Ovary (tissue), 9 donors: ENCODE measurements around the gene RBFOX2. TPM values are rescaled to one million over a fixed set of nuclear protein-coding genes. Genes with fewer than 3 reads are reported as not detected.

Experiments used
- DNase-seq, 5 donors: peaks; one replicate each; pipeline ENCODE4 v3.0.0-alpha.2; 2019 to 2020
- H3K27ac ChIP-seq, 2 donors: fragments of 200-600 bp; one replicate each; pipeline versions ENCODE4 v1.5.1 to v1.8.0; 2019 to 2022
- H3K27me3 ChIP-seq: fragments of 200-600 bp; one replicate; pipeline ENCODE4 v1.8.0; 2022
- H3K36me3 ChIP-seq: fragments of 200-600 bp; sonication (generic); one replicate; pipeline ENCODE4 v1.5.1; 2019
- H3K4me1 ChIP-seq: one replicate; pipeline ENCODE4 v1.8.1; 2013; ENCODE audit warnings: mild to moderate bottlenecking, moderate library complexity; ENCODE audit not compliant: insufficient read depth
- H3K4me3 ChIP-seq: fragments of 200-600 bp; sonication (generic); one replicate; pipeline ENCODE4 v1.5.1; 2017
- H3K9me3 ChIP-seq, 2 donors: fragments of 200-600 bp in 1 of 2; sonication (generic) in 1 of 2; one replicate each; pipeline versions ENCODE4 v1.5.1 to v1.8.1; 2013 to 2019; ENCODE audit warnings: mild to moderate bottlenecking in 1 of 2, moderate library complexity in 1 of 2
- EP300 ChIP-seq: sonication (generic); formaldehyde crosslinking; IDR thresholded peaks from one replicate; pipeline ENCODE4 v1.6.1; 2017; ENCODE audit warnings: antibody characterized with exemption
- POLR2A ChIP-seq: fragments of 450-650 bp; IDR thresholded peaks from one replicate; pipeline ENCODE4 v1.6.1; 2017; ENCODE audit warnings: antibody characterized with exemption, mild to moderate bottlenecking, moderate library complexity
- WGBS, 3 donors: extraction: QIAGEN DNeasy Blood & Tissue Kit in 1 of 3; methylation state at CpG; one replicate each; pipeline versions ENCODE4 v1.1.5 to v1.1.7; 2013 to 2017; 5-methylcytosine and 5-hydroxymethylcytosine counted together
- intact Hi-C, 4 donors: fragments of 100-400 bp; cut with DNase I; formaldehyde crosslinking; loops; one replicate each; pipeline versions ENCODE4 v1.11.0 to v1.15.1; 2022 to 2023
- polyA plus RNA-seq, 2 donors: library from polyadenylated mRNA; stranded (reverse); fragments of 200-250 nt in 1 of 2; fragments of 350-450 nt in 1 of 2; fragmentation: Illumina TruSeq in 1 of 2; extraction: RNeasy Lipid Tissue Mini Kit (QIAGEN cat#74804) in 1 of 2; gene quantifications; one replicate each; pipeline ENCODE4 v1.2.3, GENCODE V29; 2013 to 2014
- total RNA-seq, 7 donors: library from RNA; depleted of rRNA in 2 of 7; stranded (reverse); fragments of >200 nt in 2 of 7; fragmentation: NEBNext Ultra II Directional in 3 of 7; extraction: Animal tissue kit (Norgen Biotek cat#: 25700) in 3 of 7; gene quantifications; one replicate each; pipeline versions ENCODE4 v1.1.0 to v1.2.4, GENCODE V29; 2016 to 2023
- TF ChIP-seq, protein P1 (sequence below), 3 donors: fragments of 450-650 bp in 2 of 3; fragments of 200-600 bp in 1 of 3; IDR thresholded peaks; one replicate each; pipeline versions ENCODE4 v1.5.1 to v1.8.0; 2016 to 2022; ENCODE audit warnings: antibody characterized with exemption in 3 of 3, mild to moderate bottlenecking in 1 of 3
- donor health status: DM: no; HTN: no; CAD: no; lungs with moderate emphysema.
- donor health status: DM: no; HTN: no; CAD: no.
- donor health status: Bipolar disorder and iron deficiency.
- donor health status: DM: yes; HTN: yes; CAD: no.
- donor health status: DM: no; HTN: no; CAD: no.
- donor health status: DM: yes; HTN: yes; CAD: no.

Gene RBFOX2
- total and polyA plus RNA-seq, 9 donors, result 68.7 to 140 (median 128) TPM

DNA sequence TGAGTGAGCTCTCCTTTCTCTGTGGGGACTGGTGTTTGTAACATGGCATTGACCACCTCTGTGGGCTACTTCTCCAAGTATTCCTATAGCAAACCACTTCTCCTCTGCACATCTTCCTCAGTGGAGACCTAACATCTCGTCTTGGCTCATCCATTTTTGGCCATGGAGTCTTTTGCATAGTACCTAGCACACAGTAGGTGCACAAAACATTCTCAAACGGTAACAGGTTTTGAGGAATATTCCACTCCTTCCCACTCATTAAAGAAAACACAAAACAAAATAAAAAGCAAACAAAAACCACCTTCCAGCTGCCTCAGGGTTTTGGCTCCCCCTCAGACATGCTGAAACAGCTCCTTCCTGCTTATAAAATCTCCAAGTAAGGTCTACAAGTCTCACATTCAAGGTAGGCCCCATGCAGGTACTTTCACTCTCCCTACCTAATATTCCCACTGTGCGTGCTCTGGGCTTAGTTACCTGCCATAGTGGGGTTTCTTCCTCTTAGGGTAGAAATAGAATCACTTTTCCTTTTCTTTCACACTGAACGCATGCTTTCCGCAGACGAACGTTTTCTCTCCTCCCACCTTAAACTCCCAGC, 132.4 kb downstream of the RBFOX2 start:
- TF ChIP-seq POLR2A (no peak), EP300 (no peak)
- TF ChIP-seq, protein P1, sequence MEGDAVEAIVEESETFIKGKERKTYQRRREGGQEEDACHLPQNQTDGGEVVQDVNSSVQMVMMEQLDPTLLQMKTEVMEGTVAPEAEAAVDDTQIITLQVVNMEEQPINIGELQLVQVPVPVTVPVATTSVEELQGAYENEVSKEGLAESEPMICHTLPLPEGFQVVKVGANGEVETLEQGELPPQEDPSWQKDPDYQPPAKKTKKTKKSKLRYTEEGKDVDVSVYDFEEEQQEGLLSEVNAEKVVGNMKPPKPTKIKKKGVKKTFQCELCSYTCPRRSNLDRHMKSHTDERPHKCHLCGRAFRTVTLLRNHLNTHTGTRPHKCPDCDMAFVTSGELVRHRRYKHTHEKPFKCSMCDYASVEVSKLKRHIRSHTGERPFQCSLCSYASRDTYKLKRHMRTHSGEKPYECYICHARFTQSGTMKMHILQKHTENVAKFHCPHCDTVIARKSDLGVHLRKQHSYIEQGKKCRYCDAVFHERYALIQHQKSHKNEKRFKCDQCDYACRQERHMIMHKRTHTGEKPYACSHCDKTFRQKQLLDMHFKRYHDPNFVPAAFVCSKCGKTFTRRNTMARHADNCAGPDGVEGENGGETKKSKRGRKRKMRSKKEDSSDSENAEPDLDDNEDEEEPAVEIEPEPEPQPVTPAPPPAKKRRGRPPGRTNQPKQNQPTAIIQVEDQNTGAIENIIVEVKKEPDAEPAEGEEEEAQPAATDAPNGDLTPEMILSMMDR (IDR thresholded peaks at IDR 0.05), result no peak
- intact Hi-C loops, result loop anchor here in 1 of 4 donors (10.0 kb wide), 1 partner anchor 51 kb away; no protein-coding TSS in a partner anchor
- H3K36me3 ChIP-seq, result no peaks in the 10 kb centered on the region
- H3K4me1 ChIP-seq, result peaks cover 19% of the 10 kb centered on the region
- WGBS, 3 donors, result 66 to 72% (median 70%) methylated on average over 7 of the region's 7 CpGs
- H3K27me3 ChIP-seq, result no peaks in the 10 kb centered on the region
- DNase-seq, result no peak
- no peaks in the 10 kb centered on the region for H3K9me3 ChIP-seq
- no peak overlapping the region for H3K27ac ChIP-seq
- H3K4me3 ChIP-seq, result no peak overlapping the region

DNA sequence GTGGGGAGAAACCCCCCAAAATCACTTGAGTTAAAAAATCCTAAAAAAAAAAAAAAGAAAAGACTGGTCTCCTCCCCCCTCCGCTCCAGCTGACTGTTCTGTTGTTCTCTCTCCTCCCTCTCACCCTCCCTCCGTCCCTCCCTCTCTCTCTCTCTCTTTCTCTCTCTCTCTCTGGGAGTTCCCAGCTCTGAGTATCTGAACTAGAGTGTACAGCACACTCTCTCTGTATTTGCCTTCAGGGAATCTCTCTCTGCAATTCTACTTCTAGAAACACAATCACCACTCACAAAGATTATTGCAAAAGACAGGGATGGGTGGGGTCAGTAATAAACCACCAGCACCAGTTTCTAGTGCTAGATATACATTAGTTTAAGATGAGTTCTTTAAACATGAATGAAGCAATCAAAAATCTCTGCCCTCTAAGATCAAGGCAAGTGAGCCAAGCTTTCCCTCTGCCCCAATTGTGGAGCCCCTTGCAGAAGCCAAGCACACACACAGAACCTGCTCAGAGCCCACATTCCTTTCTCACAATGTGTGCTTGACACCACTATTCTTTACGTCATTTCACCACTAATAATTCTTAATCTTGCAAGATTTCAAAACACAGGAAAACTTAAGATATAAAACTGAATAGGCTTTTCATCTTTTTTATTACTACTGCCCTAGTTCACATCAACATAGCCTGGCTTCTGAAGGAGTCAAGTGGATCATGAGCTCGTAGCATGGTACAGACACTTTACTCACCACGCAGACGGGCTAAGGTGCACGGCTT, 133.5 kb downstream of the RBFOX2 start:
- no peak for TF ChIP-seq POLR2A
- TF ChIP-seq EP300, result no peak
- TF ChIP-seq, protein P1 (IDR thresholded peaks at IDR 0.05), result no peak
- peak in 2 of 5 donors; percentile 46 to 55 for DNase-seq
- Histone ChIP-seq H3K36me3 (no peaks in the 10 kb centered on the region), H3K27ac (peak overlapping the region in 1 of 2 donors; percentile 14), H3K9me3 (no peaks in the 10 kb centered on the region), H3K4me3 (peak overlapping the region; percentile 25), H3K4me1 (peaks cover 18% of the 10 kb centered on the region), H3K27me3 (no peaks in the 10 kb centered on the region)
- WGBS, 3 donors, result 46 to 56% (median 50%) methylated on average over 7 of the region's 7 CpGs
- intact Hi-C loops, result loop anchor here in 1 of 4 donors (10.0 kb wide), 1 partner anchor 50 kb away; no protein-coding TSS in a partner anchor

DNA sequence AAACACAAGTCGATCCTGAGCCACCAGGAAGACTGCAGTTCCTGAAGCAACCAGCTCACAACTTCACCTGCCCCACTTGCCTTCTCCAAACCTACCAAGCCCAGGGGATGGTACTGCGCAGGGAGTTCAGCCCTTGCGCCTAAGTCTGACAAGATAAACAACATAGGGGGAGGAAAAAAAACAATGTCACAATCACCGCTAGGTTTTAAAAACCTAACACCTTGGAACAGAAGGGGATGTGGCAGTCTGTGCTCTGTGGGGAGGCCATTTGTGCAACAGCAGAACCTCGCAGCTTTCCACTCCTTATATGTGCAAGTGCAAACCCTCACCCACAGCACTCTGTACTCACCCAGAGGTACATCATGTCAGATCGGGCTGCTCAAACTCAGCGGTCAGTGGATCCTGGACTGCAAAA, 134.2 kb downstream of the RBFOX2 start:
- TF ChIP-seq POLR2A, result no peak
- TF ChIP-seq, protein P1 (IDR thresholded peaks at IDR 0.05), result no peak
- TF ChIP-seq EP300, result no peak
- Histone ChIP-seq H3K36me3 (no peaks in the 10 kb centered on the region), H3K4me3 (peak overlapping the region; percentile 25), H3K4me1 (peaks cover 15% of the 10 kb centered on the region), H3K9me3 (no peaks in the 10 kb centered on the region), H3K27me3 (no peaks in the 10 kb centered on the region), H3K27ac (peak overlapping the region in 1 of 2 donors; percentile 14)
- intact Hi-C loops, result loop anchor here in 1 of 4 donors (10.0 kb wide), 1 partner anchor 50 kb away; no protein-coding TSS in a partner anchor
- peak in 3 of 5 donors; percentile 39 to 46 (median 41) for DNase-seq
- 24 to 31% (median 27%) methylated on average over 7 of the region's 7 CpGs for WGBS, 3 donors

DNA sequence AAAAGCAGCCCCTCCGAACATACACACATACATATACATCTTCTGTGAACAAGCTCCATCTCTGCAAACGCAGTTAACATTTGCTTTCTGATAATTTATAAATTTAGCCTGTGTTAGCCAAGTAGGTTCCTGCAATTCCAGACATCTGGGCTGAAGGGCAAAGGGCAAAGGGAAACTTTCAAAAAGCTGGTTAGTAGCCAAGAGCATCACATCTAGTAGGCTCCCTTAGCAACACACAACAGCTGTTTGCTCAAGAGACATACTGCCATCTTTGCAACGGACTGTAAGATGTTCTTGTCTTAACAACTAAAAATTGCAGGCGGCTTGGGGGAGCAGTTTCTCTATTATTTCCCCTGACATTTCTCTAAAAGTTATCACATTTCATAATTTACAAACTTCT, 134.9 kb downstream of the RBFOX2 start:
- H3K4me3 ChIP-seq, result peak overlapping the region; percentile 25
- intact Hi-C loops, result loop anchor here in 1 of 4 donors (10.0 kb wide), 1 partner anchor 49 kb away; no protein-coding TSS in a partner anchor
- H3K9me3 ChIP-seq, result no peaks in the 10 kb centered on the region
- H3K27ac ChIP-seq, result peak overlapping the region in 1 of 2 donors; percentile 14
- H3K36me3 ChIP-seq, result no peaks in the 10 kb centered on the region
- peaks cover 15% of the 10 kb centered on the region for H3K4me1 ChIP-seq
- peak in 2 of 5 donors; percentile 34 to 51 for DNase-seq
- H3K27me3 ChIP-seq, result no peaks in the 10 kb centered on the region
- 11 to 27% (median 21%) methylated on average over 4 of the region's 4 CpGs for WGBS, 3 donors
- TF ChIP-seq EP300 (no peak), POLR2A (no peak)
- TF ChIP-seq, protein P1 (IDR thresholded peaks at IDR 0.05), result no peak
